Adipose tissue (tissue), 3 donors: ENCODE data around the gene DPP10. TPM values are rescaled to one million over a fixed set of nuclear protein-coding genes. Genes with fewer than 3 reads are reported as not detected.
"Not testable (repeated sequence)": the region's sequence is repeated elsewhere in the genome, so short reads cannot be mapped to it uniquely, and the experiment has no call there.

Experiments used
- H3K27ac ChIP-seq: one replicate; pipeline ENCODE4 v1.5.1; 2013; ENCODE audit warnings: low read depth, low read length
- WGBS, 3 donors: extraction: QIAGEN DNeasy Blood & Tissue Kit; methylation state at CpG; one replicate each; pipeline ENCODE4 v1.1.7; 2013; 5-methylcytosine and 5-hydroxymethylcytosine counted together
- polyA plus RNA-seq, 3 donors: library from polyadenylated mRNA; stranded (reverse); fragments of 200-250 nt; gene quantifications; one replicate each; pipeline ENCODE4 v1.2.3, GENCODE V29; 2013
- donor health status: healthy with polysubstance abuse.
- donor health status: Bipolar disorder and iron deficiency.
- donor health status: healthy.

The DPP10 gene
- polyA plus RNA-seq, 3 donors = 0.18 to 2.0 TPM; not detected in 1

DNA sequence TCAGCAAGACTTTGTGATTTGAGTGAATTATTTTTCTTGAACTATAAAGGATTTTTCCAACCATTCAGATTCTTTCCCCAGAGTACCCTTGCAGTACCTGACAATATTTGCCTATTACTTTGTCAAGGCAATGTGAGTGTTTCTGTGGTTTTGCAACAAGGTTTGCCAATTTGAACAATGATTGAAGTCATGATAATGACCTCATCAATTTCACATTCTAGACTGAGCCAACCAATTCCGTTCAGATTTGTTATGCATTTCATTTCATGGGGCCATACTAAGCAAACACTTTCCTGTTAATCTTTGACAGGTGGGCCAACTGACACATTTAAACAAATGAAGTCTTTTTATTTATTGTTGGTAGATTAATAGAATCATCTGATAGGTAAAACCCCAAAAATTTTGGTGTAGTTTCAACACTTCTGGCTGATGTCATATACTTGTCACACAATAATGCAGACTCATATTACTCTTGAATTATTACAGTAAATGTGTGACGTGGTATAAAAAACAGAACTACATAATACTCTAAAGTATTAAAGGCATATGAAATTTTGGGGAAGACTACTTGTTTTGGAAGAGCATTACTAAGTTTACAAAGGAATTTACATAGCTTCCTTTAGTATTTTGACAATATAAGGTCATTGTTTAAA is 526.4 kb downstream of the DPP10 start:
- no peak overlapping the region for H3K27ac ChIP-seq
- WGBS, 3 donors = 31 to 65% (median 63%) methylated on average over 2 of the region's 2 CpGs

DNA sequence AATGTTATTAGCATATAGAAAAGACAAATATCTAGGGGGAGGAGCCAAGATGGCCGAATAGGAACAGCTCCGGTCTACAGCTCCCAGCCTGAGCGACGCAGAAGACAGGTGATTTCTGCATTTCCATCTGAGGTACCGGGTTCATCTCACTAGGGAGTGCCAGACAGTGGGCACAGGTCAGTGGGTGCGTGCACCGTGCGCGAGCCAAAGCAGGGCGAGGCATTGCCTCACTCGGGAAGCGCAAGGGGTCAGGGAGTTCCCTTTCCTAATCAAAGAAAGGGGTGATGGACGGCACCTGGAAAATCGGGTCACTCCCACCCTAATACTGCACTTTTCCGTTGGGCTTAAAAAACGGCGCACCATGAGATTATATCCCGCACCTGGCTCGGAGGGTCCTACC is 561.9 kb downstream of the DPP10 start:
- WGBS, 3 donors = 78 to 95% (median 92%) methylated on average over 11 of the region's 19 CpGs
- H3K27ac ChIP-seq = not testable (repeated sequence)

- H3K27ac ChIP-seq = no peak overlapping the region
- WGBS, 3 donors = 77 to 82% (median 82%) methylated on average over 4 of the region's 4 CpGs
Measured at GRCh38 chr2:115011721-115012120, 569.3 kb downstream of the DPP10 start.

- 93 to 98% (median 94%) methylated on average over 3 of the region's 3 CpGs for WGBS, 3 donors
- H3K27ac ChIP-seq = not testable (repeated sequence)
Measured at GRCh38 chr2:115022013-115022412, 579.6 kb downstream of the DPP10 start.

GRCh38 chr2:115034801-115035200 is 592.4 kb downstream of the DPP10 start:
- WGBS, 3 donors = 56 to 73% (median 65%) methylated on average over 3 of the region's 3 CpGs
- no peak overlapping the region for H3K27ac ChIP-seq

- WGBS, 3 donors = 48 to 69% (median 62%) methylated on average over 2 of the region's 2 CpGs
Measured at GRCh38 chr2:115036818-115037217, 594.4 kb downstream of the DPP10 start.

DNA sequence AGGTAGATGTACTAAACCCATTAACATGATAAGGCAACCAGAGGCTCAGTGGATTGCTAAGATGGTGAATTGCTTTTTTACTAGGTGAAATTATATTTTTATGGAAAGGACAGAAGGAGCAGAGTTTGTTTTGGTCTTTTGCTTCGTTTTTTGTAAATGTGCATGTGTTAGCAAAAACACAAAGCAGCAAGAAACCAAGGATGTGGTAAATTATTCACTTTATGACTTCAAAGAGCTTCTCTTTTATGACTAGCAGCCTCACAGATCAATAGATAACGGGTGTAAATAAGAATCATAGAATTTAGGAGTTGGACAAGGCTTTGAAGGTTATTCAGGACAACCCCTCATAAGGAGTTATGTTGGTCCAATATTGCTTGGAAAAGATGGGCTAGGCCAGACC is 615.0 kb downstream of the DPP10 start:
- WGBS, 3 donors = 22 to 46% (median 41%) methylated on average over 2 of the region's 2 CpGs
- no peak overlapping the region for H3K27ac ChIP-seq

More at GRCh38 chr2:115036818-115037217, 594.4 kb downstream of the DPP10 start:
- no peak overlapping the region for H3K27ac ChIP-seq

GRCh38 chr2:115070002-115070401 is 627.6 kb downstream of the DPP10 start:
- H3K27ac ChIP-seq = no peak overlapping the region

DNA sequence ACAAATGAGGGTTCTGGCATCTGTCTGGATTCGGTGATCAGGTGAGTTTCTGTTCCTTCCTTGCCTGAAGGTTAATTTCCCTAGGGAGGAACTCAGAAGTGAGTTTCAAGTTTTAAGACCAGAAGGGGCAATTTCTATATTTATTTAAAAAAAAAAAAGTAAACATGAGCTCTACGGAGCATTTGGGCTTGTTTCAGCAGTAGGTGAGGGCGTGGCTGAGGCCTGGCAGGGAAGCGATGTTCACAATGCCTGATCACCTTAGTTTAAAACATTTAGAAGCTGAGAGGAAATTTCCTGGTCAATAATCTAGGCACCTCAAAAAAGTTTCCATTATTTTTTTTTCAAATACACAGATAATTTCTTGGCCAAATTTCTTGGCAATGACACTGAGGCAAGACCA is 629.1 kb downstream of the DPP10 start:
- no peak overlapping the region for H3K27ac ChIP-seq
- 71 to 77% (median 74%) methylated on average over 4 of the region's 4 CpGs for WGBS, 3 donors

DNA sequence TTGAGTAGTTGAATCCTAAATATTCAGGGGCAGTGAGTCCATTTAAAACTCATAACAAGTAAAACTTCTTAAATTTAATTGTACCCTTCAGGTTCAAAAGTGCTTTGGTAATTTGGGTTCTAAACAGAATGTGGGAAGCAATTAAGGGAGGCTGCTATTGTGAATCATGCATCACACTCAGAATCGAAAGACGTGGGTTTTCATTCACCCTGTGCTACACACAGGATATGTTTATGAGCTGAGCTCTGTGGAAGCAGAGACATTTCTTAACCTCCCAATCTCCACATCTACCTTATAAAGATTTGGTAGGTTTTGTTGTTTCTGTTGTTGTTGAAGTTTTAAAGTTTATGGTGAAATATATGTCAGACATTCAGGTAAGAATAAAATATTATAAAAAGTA is 633.4 kb downstream of the DPP10 start:
- no peak overlapping the region for H3K27ac ChIP-seq
- 75 to 80% (median 75%) methylated on average over 2 of the region's 2 CpGs for WGBS, 3 donors

GRCh38 chr2:115077626-115078025 is 635.2 kb downstream of the DPP10 start:
- WGBS, 3 donors = 44 to 45% (median 44%) methylated on average over 1 of the region's 1 CpG
- no peak overlapping the region for H3K27ac ChIP-seq

GRCh38 chr2:115083225-115083624 is 640.8 kb downstream of the DPP10 start:
- no peak overlapping the region for H3K27ac ChIP-seq
- 74 to 75% (median 75%) methylated on average over 4 of the region's 4 CpGs for WGBS, 3 donors

GRCh38 chr2:115083711-115084110 is 641.3 kb downstream of the DPP10 start:
- 86 to 93% (median 87%) methylated on average over 2 of the region's 2 CpGs for WGBS, 3 donors
- H3K27ac ChIP-seq = no peak overlapping the region

GRCh38 chr2:115084446-115084845 is 642.0 kb downstream of the DPP10 start:
- no peak overlapping the region for H3K27ac ChIP-seq
- 67 to 69% (median 69%) methylated on average over 5 of the region's 5 CpGs for WGBS, 3 donors

DNA sequence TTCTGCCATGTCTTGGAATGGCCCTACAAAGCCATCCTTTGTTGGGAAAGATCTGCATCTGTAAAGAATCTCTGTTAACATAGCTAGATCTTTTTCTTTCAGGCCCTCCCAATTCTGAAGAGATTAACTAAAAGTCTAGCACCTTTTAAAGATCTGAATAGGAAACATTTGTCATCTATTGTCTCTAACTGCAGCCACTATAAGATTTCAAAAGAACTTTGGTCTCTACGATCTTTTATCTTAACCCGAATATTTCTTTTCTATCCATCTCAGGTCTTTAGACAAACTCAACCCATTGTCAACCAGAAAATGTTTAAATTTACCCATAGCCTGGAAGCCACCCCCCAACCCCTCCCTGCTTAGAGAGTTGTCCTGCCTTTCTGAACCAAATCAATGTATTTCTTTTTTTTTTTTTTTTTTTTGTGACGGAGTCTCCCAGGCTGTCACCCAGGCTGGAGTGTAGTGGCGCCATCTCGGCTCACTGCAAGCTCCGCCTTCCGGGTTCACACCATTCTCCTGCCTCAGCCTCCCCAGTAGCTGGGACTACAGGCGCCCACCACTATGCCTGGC is 643.7 kb downstream of the DPP10 start:
- WGBS, 3 donors = 86 to 90% (median 88%) methylated on average over 8 of the region's 8 CpGs
- H3K27ac ChIP-seq = not testable (repeated sequence)

GRCh38 chr2:115094441-115094840 is 652.0 kb downstream of the DPP10 start:
- no peak overlapping the region for H3K27ac ChIP-seq
- 80 to 88% (median 85%) methylated on average over 4 of the region's 4 CpGs for WGBS, 3 donors

- H3K27ac ChIP-seq = no peak overlapping the region
Measured at GRCh38 chr2:115105966-115106365, 663.5 kb downstream of the DPP10 start.

- 51 to 75% (median 59%) methylated on average over 2 of the region's 2 CpGs for WGBS, 3 donors
- no peak overlapping the region for H3K27ac ChIP-seq
Measured at GRCh38 chr2:115115135-115115534, 672.7 kb downstream of the DPP10 start.

- WGBS, 3 donors = 72 to 82% (median 75%) methylated on average over 2 of the region's 2 CpGs
- H3K27ac ChIP-seq = no peak overlapping the region
Measured at GRCh38 chr2:115118306-115118705, 675.9 kb downstream of the DPP10 start.

DNA sequence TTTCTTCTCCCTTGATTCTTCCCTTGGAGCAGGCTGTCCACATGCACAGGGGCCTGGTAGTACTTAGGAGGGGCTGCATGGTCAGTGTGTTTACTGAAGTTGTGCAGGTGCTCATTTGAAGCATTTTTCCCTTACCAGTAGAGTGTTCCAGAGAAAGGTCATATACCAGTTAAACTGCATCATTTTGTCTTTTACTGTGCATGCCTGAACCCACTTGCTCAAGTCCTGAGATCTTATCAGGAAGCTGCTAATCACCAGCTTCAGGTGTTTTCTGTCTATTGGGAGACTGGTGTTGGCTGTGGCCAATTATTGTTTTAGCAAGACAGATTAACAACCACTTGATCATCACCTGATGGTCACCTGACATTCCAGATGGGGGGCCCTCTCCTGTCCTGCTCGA is 676.6 kb downstream of the DPP10 start:
- H3K27ac ChIP-seq = no peak overlapping the region
- 31 to 47% (median 44%) methylated on average over 1 of the region's 1 CpG for WGBS, 3 donors
